GM12801 (cell line): ENCODE data around the gene NEURL1.

ENCODE experiments used
- CTCF ChIP-seq: IDR thresholded peaks from one replicate; pipeline ENCODE4 v1.5.1; 2011; ENCODE audit warnings: control low read depth; ENCODE audit not compliant: insufficient read length; ENCODE audit errors: extremely low read depth

NEURL1 gene

DNA sequence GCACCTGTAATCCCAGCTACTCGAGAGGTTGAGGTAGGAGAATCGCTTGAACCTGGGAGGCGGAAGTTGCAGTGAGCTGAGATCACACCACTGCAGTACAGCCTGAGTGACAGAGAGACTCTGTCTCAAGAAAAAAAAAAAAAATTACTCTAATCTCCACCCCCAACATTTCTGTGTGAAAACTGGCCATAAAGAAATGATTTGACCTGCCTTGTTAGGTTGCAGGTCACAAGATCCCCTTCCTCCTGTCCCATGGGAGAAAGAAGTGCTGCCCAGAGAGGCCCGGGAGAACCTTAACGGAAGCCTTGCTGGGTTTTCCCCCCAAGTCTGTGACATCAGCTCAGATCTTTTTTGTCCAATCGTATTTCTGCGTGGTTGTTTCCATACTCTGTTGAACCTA lies 26.1 kb upstream of the NEURL1 start:
- no peak for TF ChIP-seq CTCF

DNA sequence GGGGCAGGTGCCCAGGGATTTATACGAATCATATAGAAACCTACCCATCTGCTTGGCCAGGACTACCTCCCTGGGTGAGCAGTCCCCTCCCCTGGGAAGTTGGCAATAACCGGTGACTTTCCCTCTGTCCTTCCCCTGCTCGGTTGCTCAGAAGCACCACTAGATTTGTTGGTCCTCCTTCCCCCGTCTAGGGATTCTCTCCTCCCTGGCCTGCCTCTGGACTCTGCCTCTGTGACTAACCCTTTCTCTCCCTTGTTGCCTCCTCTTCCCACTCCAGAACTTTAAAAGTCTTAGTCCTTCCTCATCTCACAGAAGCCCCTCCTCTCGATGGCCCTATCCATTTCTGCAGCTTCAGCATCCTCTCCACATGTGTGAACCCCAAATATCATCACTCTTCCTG lies 24.3 kb upstream of the NEURL1 start:
- TF ChIP-seq CTCF = no peak

DNA sequence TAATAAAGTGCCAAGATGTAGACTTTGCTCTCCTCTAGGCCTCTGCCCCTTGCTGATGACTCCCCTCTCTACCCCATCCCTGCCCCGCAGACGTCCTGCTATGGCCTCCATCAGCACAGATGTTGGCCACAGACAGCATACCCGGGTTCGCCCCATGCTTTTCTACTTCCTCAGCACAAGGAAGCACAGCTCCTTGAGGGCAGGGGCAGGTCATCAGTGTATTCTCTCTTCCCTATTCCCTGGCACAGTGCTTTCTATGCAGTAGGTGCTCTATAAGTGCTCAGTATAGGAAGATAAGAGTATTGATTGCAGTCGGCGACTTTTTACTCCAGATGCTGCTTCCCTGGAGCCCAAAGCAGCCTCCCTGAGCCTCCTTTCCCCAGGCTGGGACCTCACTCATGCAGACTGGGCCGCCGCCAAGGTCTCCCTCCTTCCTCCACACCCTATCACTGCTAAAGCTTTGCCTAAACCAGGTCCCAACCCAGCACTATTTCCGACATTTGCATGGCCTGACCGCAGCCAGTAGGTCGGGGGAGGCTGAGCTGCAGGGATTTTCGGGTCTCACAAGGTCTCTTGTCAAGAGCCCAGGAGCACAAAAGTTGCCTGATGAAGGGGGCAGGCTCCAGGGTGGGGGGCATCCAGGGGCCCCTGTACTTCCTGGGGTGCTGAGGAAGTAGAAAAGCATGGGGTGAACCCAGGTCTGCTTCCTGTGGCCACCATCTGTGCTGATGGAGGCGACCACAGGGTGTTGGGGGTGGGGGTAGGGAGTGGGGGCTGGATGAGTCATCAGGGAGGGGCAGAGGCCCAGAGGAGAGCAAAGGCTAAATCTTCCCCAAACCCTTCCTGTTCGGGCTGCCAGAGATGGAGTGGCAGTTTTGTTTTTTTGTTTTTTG lies 22.5 kb upstream of the NEURL1 start:
- no peak for TF ChIP-seq CTCF

- TF ChIP-seq CTCF = no peak
Observed at GRCh38 chr10:103472005-103472404, 21.5 kb upstream of the NEURL1 start.

GRCh38 chr10:103473261-103473671 lies 20.2 kb upstream of the NEURL1 start:
- no peak for TF ChIP-seq CTCF

DNA sequence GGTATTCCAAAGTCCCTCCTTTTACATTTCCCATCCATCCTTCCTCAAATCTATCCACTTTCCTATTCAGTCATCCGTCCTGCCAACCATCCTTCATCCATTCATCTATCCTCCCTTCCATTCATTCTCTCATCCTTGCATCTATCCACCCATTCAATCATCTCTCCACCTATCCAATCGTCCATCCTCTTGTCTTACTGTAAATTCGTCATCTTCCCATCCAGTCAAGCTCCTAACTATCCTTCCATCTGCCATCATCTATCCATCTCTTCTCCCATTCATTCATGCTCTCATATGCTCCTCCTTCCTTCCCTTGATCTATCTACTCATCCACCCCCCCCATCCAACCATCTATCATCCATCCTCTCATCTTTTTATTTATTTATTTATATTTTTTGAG lies 19.4 kb upstream of the NEURL1 start:
- no peak for TF ChIP-seq CTCF

DNA sequence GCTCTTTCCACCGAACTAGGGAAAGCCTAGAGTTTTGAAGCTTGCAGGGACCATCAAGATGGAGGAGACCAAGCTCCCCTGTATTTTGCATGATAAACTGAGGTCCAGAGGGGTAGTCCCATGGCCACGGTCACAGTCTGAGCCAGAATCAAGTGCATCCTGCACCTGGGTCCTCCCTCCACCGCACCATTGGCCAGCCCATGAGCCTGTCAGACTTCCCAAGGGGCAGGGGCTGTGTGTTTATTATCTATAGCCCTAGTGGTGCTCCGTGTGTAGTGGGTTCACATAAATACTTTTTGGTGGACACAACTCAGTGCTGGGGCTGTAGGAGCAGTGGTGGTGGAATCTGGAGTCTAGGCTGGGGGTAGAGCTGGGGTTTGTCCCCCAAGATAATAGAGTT lies 18.1 kb upstream of the NEURL1 start:
- TF ChIP-seq CTCF = no peak
